Measurements from ENCODE around the gene SH3PXD2B. TPM values are rescaled to one million over a fixed set of nuclear protein-coding genes. Genes with fewer than 3 reads are reported as not detected.

The SH3PXD2B gene
- total RNA-seq, 1 donor from 2014 or later = 60.8 TPM

DNA sequence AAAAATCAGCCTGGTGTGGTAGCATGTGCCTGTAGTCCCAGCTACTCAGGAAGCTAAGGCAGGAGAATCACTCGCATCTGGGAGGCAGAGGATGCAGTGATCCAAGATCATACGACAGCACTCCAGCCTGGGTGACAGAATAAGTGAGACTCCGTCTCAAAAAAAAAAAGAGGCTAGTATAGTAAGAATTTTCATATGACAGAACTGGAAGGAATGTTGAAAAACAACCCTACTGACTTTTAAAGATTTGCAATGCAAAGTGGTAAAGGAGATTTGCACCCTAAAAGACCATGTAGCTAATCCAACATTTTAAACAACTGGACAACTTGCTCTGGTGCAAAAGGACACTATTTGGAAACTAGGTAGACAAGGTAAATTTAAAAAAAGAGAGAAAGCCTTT lies 58.1 kb downstream of the SH3PXD2B start:
- Histone ChIP-seq H3K9me3 (no peaks in the 10 kb centered on the region), H3K36me3 (peaks cover 27 to 42% of the 10 kb centered on the region in 2 donors), H3K4me3 (no peak overlapping the region), H3K4me1 (no peaks in the 10 kb centered on the region), H3K27ac (no peak overlapping the region), H3K27me3 (no peaks in the 10 kb centered on the region)
- TF ChIP-seq, protein P1, sequence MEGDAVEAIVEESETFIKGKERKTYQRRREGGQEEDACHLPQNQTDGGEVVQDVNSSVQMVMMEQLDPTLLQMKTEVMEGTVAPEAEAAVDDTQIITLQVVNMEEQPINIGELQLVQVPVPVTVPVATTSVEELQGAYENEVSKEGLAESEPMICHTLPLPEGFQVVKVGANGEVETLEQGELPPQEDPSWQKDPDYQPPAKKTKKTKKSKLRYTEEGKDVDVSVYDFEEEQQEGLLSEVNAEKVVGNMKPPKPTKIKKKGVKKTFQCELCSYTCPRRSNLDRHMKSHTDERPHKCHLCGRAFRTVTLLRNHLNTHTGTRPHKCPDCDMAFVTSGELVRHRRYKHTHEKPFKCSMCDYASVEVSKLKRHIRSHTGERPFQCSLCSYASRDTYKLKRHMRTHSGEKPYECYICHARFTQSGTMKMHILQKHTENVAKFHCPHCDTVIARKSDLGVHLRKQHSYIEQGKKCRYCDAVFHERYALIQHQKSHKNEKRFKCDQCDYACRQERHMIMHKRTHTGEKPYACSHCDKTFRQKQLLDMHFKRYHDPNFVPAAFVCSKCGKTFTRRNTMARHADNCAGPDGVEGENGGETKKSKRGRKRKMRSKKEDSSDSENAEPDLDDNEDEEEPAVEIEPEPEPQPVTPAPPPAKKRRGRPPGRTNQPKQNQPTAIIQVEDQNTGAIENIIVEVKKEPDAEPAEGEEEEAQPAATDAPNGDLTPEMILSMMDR (IDR thresholded peaks at IDR 0.05) = no peak
- intact Hi-C loops (cut with DNase I) = no loop called here
- DNase-seq (ENCODE audit: low spot score in 2 of 2) = no peak

DNA sequence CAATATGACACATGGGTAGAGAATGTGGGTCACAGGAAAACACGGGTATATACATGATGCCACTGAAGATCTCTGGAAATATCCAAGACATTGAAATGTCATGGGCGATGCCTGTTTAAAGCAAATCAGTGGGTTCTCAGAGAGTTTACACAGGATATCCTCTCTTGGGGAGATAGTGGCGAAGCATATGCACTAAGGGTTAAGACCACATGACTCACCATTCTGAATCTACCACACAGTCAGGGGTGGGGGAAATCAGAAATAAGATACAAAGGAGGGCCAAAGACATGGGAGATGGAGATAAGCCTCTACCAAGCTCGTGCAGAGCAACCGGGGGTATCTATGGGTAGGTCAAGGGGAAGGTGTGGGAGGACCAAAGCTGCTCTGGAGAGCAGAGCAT lies 58.8 kb downstream of the SH3PXD2B start:
- H3K36me3 ChIP-seq = peaks cover 27 to 46% of the 10 kb centered on the region in 2 donors
- no peaks in the 10 kb centered on the region for H3K4me1 ChIP-seq
- intact Hi-C loops (cut with DNase I) = no loop called here
- TF ChIP-seq, protein P1 (IDR thresholded peaks at IDR 0.05) = no peak
- no peak overlapping the region for H3K4me3 ChIP-seq
- no peaks in the 10 kb centered on the region for H3K9me3 ChIP-seq
- no peak overlapping the region for H3K27ac ChIP-seq
- no peaks in the 10 kb centered on the region for H3K27me3 ChIP-seq
- DNase-seq (ENCODE audit: low spot score in 2 of 2) = no peak

DNA sequence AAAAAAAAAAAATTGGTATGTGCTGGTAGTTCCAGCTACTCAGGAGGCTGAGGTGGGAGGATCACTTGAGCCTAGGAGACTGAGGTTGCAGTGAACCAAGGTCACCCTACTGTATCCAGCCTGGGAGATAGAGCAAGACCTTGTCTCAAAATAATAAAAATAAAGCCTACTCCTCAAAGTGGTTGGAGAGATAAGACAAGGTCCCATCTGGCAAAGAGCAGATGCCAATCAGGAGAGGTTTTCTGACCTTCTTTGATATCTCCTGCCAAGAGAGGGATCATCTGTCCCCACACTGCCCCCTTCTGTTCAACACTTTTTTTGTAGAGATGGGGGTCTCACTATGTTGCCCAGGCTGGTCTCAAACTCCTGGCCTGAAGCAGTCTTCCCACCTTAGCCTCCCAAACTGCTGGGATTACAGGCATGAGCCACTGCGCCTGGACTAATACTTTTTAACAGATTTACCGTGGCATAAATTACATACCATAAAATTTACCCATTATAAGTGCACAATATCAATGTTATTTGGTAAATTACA lies 64.7 kb downstream of the SH3PXD2B start:
- Histone ChIP-seq H3K27me3 (no peaks in the 10 kb centered on the region), H3K4me3 (no peak overlapping the region), H3K4me1 (no peaks in the 10 kb centered on the region), H3K36me3 (peaks cover 31 to 70% of the 10 kb centered on the region in 2 donors), H3K9me3 (no peaks in the 10 kb centered on the region), H3K27ac (no peak overlapping the region)
- intact Hi-C loops (cut with DNase I) = loop anchor here (5.0 kb wide), 1 partner anchor 267 kb away; no protein-coding TSS in a partner anchor
- TF ChIP-seq, protein P1 (IDR thresholded peaks at IDR 0.05) = no peak
- DNase-seq (ENCODE audit: low spot score in 2 of 2) = no peak

DNA sequence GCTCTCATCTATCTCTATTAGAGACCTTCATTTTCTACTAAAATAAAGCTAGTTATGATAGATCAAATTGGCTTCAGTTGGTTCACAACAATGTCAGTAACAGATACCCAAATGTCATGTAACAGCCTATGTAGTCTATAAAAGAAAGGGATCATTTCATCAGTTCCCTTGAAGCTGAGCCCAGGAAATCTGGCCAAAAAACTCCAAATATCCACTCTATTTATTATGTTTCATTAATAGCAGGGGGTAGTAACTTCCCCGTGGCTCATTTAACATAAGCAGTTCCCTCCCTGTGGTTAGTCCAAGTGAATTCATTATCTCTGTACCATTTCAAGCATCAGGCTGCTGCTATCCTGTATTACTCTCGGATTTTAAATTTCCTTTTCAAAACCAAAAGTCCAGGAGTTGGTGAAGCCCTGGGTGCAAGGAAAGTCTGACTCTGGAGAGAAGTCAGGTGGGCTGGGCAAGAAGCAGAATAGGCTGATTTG lies 66.0 kb downstream of the SH3PXD2B start:
- Histone ChIP-seq H3K27ac (no peak overlapping the region), H3K9me3 (no peaks in the 10 kb centered on the region), H3K4me3 (no peak overlapping the region), H3K27me3 (no peaks in the 10 kb centered on the region), H3K4me1 (no peaks in the 10 kb centered on the region), H3K36me3 (peaks cover 18 to 58% of the 10 kb centered on the region in 2 donors)
- intact Hi-C loops (cut with DNase I) = no loop called here
- TF ChIP-seq, protein P1 (IDR thresholded peaks at IDR 0.05) = no peak
- no peak for DNase-seq (ENCODE audit: low spot score in 2 of 2)

DNA sequence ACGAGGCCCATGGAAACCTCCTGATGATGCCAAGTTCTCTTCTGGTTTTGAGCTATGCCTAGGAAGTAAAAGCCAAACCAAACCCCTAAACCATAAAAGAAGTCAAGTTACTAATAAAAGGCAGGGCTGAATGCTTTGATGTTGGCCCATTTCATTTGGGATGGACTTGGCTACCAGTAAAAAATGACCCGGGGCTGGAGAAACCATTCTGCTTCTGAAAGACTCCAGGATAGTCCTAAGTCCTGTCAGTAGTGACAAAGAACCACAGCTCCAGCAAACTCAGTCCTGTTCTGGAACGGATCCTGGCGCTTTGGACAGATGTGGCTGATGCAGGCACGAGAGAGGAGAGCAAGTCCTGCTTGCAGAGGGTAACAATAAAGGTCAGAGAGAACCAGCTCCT lies 68.6 kb downstream of the SH3PXD2B start:
- TF ChIP-seq, protein P1 (IDR thresholded peaks at IDR 0.05) = no peak
- Histone ChIP-seq H3K27ac (no peak overlapping the region), H3K27me3 (no peaks in the 10 kb centered on the region), H3K4me1 (no peaks in the 10 kb centered on the region), H3K4me3 (no peak overlapping the region), H3K36me3 (peaks cover 4 to 40% of the 10 kb centered on the region in 2 donors), H3K9me3 (no peaks in the 10 kb centered on the region)
- intact Hi-C loops (cut with DNase I) = no loop called here
- DNase-seq (ENCODE audit: low spot score in 2 of 2) = no peak
